GM19452 (cell line): ENCODE results near the gene COX8A.
A peak's percentile ranks its signal among the peaks of the same experiment; 100 is the strongest.
"Not testable (repeated sequence)": the region's sequence is repeated elsewhere in the genome, so short reads cannot be mapped to it uniquely, and the experiment has no call there.

Experiments
- ATAC-seq: cut with Tn5 transposase; IDR thresholded peaks from one replicate; pipeline ENCODE4 v1.9.1; 2021; ENCODE audit not compliant: unreplicated experiment

Gene COX8A

GRCh38 chr11:63969461-63969860 is 5.0 kb upstream of the COX8A start:
- ATAC-seq = no peak

DNA sequence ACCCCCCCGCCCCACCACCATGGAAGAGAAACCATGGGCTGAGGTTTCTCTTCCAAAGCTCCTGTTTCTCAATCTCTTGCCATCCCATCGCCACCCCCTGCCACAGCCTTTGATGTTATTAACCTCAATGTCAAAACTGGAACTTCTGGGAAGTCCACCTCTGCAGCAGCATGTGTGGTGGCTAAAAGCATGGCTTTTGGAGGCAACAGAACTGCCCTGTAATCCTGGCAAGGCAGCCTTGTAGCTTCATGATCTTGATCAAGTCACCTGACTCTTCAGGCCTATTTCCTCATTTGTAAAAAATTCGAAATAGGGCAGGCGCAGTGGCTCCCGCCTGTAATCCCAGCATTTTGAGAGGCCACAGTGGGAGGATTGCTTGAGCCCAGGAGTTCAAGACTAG is 3.5 kb upstream of the COX8A start:
- no peak for ATAC-seq

DNA sequence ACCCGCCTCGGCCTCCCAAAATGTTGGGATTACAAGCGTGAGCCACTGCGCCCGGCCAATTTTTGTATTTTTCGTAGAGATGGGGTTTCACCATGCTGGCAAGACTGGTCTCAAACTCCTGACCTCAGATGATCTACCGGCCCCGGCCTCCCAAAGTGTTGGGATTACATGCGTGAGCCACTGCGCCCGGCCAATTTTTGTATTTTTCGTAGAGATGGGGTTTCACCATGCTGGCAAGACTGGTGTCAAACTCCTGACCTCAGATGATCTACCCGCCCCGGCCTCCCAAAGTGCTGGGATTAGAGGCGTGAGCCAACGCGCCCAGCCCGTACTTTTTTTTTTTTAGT is 535 bp upstream of the COX8A start:
- not testable (repeated sequence) for ATAC-seq

DNA sequence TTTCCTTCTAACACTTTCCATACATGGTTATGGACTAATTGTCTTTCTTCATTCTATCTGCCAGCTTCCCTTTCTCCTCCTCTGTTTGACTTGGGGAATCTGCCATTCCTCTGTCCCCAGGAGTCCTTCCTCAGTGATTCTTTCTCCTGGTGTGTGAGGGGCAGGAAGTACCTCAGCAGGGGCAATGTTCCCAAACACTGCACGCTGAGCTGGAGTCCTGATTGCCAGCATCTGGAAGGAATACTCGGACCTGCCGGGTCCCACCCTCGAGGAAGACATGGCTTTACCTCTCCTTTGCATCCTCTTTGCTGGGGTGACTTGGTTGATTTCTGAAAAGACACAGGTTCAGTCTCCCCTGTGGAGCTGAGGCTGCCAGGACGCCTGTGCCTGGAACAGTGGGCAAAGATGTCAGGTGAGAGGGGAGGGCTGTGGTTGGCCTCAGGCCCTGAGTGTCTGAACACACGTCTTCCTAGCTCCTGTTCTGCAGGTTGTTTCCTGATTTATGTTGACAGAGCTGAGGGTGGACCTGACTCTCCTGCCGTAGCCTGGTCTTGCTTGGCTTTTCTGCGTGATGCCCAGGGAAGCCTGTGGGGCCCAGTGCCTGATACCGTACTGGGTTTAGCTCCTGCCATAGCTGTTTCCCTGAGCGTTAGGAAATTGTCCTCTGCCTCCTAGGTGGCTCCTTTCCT is 4.3 kb downstream of the COX8A start:
- no peak for ATAC-seq

- ATAC-seq = no peak
Measured at GRCh38 chr11:63979426-63979825, 5.0 kb downstream of the COX8A start.

DNA sequence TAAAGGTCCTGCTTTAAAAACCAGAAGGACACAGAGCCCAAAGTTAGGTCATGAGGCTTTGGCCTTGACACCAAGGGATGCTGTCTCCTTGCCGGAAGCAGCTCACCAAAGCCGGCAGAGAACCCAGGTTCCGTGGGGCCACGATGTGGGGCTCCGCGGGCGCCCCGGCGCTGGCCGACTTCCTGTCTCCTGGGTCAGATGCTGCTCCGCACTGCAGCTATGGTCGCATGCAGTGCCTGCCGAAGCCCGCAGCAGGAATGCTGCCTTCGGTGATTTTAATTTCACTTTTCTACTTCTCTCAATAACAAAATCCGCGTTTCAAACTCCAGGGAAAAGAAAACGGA is 11.4 kb downstream of the COX8A start:
- peak; percentile 55 for ATAC-seq

DNA sequence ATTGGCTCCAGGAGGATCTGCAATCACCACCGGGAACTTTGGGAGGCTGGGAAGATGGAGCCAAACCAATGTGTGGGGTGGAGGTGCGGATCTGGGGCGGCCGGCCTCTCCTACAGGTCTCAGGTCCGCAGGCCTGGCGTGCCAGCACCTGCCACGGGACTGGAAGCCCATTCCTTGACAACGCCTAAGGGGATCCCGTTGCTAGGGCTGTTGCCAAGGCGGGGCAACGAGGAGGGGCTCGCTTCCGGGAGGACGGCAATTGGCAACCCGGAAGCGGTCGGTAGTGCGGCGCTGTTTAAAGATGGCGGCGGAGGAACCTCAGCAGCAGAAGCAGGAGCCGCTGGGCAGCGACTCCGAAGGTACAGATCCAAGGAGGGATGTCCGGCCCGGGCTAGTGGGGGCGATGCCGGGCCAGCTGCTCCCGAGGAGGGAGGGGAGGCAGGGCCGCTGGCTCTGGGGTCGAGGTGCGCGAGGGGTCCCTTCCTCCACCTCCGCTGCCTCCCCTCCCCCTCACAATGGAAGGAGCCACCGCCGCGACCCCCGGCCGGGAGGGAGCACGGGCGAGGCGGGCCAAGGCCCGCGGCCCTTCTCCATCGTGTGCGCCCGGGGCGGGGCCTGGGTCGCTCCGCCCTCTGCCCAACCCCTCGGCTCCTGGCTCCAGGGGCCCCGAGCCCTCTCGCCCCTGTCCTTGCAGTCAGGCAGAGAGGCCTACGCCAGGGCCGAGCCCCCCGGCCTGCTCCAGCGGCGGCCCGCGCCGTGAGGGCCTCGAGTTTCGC is 11.9 kb downstream of the COX8A start, which contains the start of gene OTUB1:
Gene OTUB1 (plus strand): TSS at position 283 of the 776 bp plus-strand sequence. CDS start 19 bp downstream, at position 302.
- ATAC-seq = peak; percentile 79

DNA sequence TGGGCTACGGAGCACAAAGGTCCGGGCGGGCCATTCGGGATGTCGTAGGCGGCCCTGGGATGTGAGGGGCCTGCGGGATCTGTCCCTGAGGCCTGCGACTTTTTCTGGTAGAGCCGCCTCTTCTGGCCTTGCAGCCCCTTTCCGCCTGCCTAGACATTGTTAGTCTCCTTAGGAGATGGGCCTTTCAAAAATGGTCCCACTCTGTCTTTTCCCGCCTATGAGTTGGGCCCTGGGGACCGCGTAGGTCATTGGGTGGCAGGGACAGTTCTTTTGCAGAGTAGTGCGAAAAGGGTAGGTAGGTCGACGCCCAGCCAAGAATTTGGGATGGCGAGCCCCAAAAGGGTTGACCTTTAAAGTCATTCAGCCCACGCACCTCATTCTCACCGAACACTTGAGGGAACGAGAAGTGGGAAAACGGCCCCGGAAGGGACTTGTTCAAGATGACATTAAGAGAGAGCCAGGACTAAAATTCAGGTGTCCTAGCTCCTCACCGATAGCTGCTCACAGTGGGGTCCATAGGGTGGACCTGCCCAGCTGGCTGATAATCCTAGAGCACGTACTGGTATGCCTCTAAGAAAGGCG is 12.6 kb downstream of the COX8A start:
- ATAC-seq = no peak

DNA sequence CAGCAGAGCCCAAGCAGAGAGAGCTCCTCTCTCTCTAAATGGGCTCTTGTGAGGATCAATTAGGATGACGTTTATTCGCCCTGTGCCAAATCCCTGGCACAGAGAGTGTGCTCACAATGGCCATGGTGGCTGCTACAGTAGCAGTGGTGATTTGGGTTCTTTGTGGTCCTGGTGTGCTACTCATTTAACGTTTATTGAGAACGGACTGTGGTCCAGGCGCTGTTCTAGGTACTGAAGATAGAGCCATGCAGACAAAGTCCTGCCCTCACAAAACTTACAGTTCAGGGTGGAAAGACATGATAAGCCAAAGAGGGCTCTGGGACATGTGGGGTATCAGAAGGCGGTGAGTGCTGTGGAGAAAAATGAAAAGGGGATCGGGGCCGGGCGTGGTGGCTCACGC is 17.1 kb downstream of the COX8A start:
- no peak for ATAC-seq

DNA sequence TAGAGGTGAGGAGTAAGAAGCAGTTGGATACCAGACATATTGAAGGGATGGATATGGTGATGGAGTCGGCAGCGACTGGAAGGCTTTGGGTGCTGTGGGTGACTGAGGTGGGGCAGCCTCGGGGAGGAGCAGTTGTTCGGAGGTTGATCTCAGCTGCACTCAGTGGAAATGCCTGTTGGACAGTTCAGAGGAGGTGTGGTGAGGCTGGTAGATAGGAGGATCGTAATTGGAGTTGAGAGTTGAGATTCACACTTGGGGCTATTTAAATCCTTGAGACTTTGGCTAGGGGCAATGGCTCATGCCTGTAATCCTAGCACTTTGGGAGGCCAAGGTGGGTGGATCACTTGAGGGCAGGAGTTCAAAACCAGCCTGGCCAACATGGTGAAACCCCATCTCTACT is 18.7 kb downstream of the COX8A start:
- no peak for ATAC-seq

DNA sequence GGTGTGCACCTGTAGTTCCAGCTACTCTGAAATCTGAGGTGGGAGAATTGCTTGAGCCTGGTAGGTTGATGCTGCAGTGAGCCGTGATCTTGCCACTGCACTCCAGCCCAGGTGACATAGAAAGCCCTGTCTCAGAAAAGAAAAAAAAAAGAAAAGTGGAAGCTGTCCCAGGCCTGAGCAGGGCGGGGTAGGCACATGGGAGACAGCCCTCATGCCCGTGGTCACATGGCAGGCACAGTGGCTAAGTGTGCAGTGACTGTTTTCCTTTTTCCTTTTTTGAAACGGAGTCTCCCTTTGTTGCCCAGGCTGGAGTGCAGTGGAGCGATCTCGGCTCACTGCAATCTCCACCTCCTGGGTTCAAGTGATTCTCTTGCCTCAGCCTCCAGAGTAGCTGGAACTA is 19.6 kb downstream of the COX8A start:
- ATAC-seq = no peak

GRCh38 chr11:63996512-63996911 is 22.1 kb downstream of the COX8A start:
- ATAC-seq = no peak

DNA sequence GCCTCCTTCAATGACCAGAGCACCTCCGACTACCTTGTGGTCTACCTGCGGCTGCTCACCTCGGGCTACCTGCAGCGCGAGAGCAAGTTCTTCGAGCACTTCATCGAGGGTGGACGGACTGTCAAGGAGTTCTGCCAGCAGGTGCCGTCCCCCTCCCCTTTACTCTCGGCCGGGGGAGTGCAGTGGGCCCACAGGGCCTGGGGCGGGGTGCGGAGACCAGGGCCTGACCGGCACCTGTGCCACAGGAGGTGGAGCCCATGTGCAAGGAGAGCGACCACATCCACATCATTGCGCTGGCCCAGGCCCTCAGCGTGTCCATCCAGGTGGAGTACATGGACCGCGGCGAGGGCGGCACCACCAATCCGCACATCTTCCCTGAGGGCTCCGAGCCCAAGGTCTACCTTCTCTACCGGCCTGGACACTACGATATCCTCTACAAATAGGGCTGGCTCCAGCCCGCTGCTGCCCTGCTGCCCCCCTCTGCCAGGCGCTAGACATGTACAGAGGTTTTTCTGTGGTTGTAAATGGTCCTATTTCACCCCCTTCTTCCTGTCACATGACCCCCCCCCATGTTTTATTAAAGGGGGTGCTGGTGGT is 22.8 kb downstream of the COX8A start:
- no peak for ATAC-seq

- no peak for ATAC-seq
Measured at GRCh38 chr11:63997801-63998337, 23.4 kb downstream of the COX8A start.

- ATAC-seq = no peak
Measured at GRCh38 chr11:63998558-63999348, 24.3 kb downstream of the COX8A start.

GRCh38 chr11:63999349-64000025 is 25.1 kb downstream of the COX8A start:
- no peak for ATAC-seq

- ATAC-seq = no peak
Measured at GRCh38 chr11:64000026-64000739, 25.8 kb downstream of the COX8A start.

DNA sequence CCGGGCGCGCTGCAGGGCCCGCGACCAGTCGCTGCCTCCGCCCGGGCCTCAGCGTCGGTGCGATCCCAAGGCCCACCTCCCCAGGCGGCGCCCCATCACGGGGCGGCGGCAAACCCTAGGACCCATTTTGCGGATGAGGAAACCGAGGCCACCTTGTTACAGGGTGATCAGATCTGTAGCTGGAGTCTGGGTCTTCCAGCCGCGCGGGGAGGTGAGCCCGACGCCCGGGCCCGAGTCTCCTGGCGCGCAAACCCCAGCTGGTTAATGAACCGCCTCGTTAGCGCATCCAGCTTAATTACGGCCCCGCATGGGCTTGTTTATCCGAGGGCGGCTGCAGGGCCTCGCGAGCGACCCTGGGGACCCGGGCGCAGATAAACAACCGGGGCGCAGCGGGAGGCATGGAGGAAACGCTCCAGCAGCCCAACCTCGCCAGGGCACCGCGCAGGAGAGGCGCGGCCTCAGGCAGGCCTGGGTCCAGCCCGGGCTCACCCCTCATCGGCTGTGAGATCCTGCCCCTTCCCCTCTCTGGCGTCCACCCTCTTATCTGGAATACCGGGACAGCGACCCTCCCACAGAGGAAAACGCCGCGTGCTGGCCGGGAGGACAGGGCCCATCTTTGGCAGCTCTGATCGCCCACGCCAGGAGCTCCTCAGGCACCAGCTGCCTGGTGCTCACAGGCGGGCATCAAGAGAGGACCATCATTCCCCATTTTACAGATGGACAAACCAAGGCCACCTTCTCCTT is 26.5 kb downstream of the COX8A start:
- ATAC-seq = no peak
